ENCODE data around the gene HSBP1. TPM values are rescaled to one million over a fixed set of nuclear protein-coding genes. Genes with fewer than 3 reads are reported as not detected.

Gene HSBP1
- total and polyA plus RNA-seq, 2 of the 8 experiments (the other 6 are each of a cell fraction or from before 2014, with no cell fraction given): 78.4 to 219 TPM

GRCh38 chr16:83808573-83809014 is 816 bp downstream of the HSBP1 start (continued):
- TF ChIP-seq E2F6 (IDR thresholded peaks at IDR 0.05) (no peak), RAD21 (IDR thresholded peaks at IDR 0.05 in 1 of 2, conservative IDR thresholded peaks at IDR 0.05 in 1 of 2; ENCODE audit: low read depth in 2 of 2, low read length in 2 of 2) (no peak)

Data from H1 (cell line).